Activated CD4-positive, alpha-beta memory T cell treated with anti-CD3 and anti-CD28 coated beads for 36 hours (primary cell): ENCODE results near the gene TPK1. TPM values are rescaled to one million over a fixed set of nuclear protein-coding genes. Genes with fewer than 3 reads are reported as not detected.
"Not testable (repeated sequence)": the region's sequence is repeated elsewhere in the genome, so short reads cannot be mapped to it uniquely, and the experiment has no call there.

Experiments
- CTCF ChIA-PET: fragments of 350-600 bp; sonication (Branson Sonifier 250); formaldehyde crosslinking; loops from one replicate; lab custom pipeline; 2021; ENCODE audit warnings: antibody characterized with exemption, inconsistent platforms; lab: Charles Lee
- POLR2A ChIA-PET: fragments of 350-600 bp; sonication (Branson Sonifier 250); formaldehyde crosslinking; loops from one replicate; lab custom pipeline; 2021; ENCODE audit warnings: antibody characterized with exemption; lab: Charles Lee
- DNase-seq: peaks from one replicate; pipeline ENCODE4 v3.0.0-alpha.2; 2020
- H3K27ac Mint-ChIP-seq: one replicate; pipeline ENCODE4 v1.8.0; 2021; ENCODE audit warnings: mixed read lengths
- H3K27me3 Mint-ChIP-seq: one replicate; pipeline ENCODE4 v1.8.0; 2021; ENCODE audit warnings: mixed read lengths
- H3K36me3 Mint-ChIP-seq: one replicate; pipeline ENCODE4 v1.8.0; 2021; ENCODE audit warnings: mixed read lengths
- H3K4me1 Mint-ChIP-seq: one replicate; pipeline ENCODE4 v1.8.0; 2021; ENCODE audit warnings: low read depth, mixed read lengths
- H3K4me3 Mint-ChIP-seq: one replicate; pipeline ENCODE4 v1.8.0; 2021; ENCODE audit warnings: mild to moderate bottlenecking, mixed read lengths
- H3K9me3 Mint-ChIP-seq: one replicate; pipeline ENCODE4 v1.8.0; 2021; ENCODE audit warnings: mixed read lengths
- intact Hi-C: fragments of 100-400 bp; cut with micrococcal nuclease; formaldehyde crosslinking; loops from one replicate; pipeline ENCODE4 v1.15.1; 2023
- total RNA-seq, 2 experiments: library from RNA; stranded (reverse); gene quantifications; one replicate each; pipeline ENCODE4 v1.2.3, GENCODE V29; 2021

The TPK1 gene
- total RNA-seq, 2 experiments from 2014 or later: 19.1 to 26.0 TPM

DNA sequence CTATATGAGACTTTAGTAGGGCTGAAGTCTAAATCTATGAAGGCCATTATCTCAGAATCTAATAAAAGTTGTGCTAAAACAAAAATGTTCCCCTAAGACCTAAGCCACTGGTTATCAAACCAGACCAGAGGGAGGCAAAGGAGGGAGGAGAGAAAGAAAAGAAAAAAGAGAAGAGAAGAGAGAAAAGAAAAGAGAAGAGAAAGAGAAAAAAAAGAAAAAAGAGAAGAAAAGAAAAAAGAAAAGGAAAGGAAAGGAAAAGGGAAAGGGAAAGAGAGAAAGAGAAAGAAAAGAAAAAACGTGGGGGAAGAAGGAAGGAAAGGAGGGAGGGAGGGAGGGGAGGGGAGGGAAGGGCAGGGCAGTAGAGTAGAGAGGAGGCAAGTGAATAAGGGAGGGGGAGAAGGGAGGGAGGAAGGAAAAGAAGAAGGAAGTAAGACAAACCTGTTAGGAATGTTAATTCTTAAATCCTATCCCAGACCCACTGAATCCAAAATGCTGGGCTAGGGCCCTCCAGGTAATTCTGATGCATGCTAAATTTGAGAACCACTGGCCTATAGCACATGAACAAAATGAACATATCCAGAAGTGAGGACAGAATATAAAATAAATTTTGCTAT lies 98.9 kb downstream of the TPK1 start:
- Mint-ChIP-seq H3K9me3 (no peaks in the 10 kb centered on the region), H3K27me3 (no peaks in the 10 kb centered on the region), H3K36me3 (peaks cover 3% of the 10 kb centered on the region), H3K4me3 (no peak overlapping the region), H3K4me1 (no peaks in the 10 kb centered on the region), H3K27ac (no peak overlapping the region)
- CTCF ChIA-PET: interaction anchor here (0.7 kb wide), 1 partner anchor 98 kb away, joined by 5 read pairs; the partner anchor contains the start of gene TPK1
- intact Hi-C loops: no loop called here
- DNase-seq: no peak
- POLR2A ChIA-PET: no interaction called here

DNA sequence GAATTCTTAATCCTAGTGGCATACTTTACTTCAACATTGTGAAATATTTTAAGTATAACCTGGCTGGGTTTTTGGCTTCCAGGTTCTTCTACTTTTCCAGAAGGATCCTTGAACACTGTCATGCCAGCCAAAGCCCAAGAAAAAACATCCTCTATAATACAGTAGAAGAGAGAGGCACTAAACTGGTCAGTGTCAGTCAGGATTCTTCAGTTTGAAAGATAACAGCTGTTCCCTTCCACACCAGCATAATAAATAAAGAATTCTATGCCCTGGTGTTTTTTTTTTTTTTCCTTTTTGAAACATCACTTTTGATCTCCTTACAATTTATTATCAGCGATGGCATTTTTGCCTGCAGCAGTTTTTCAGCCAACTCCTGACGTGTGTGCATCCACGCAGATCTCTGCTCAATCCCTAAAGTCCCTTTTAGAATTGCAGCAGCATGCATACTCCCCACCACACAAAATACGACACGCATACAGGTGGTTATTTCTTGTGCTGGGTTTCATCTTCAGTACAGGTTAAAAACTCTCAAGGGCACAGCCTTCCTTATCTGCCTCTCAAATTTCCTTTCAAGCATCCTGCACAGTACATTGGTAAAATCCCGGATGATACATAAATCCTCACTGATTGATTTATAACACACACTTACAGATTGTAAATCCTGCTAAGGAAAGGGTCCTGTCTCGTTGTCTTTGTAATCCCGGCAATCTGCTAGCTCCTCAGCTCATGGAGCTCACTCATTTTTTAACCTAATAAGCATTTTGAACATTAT lies 100.2 kb downstream of the TPK1 start:
- H3K4me3 Mint-ChIP-seq: no peak overlapping the region
- ChIA-PET CTCF (interaction anchor here (0.7 to 1.1 kb wide), 2 partner anchors 52 to 100 kb away, joined by 3 to 5 read pairs; partner anchors contain the start of gene TPK1), POLR2A (no interaction called here)
- H3K9me3 Mint-ChIP-seq: no peaks in the 10 kb centered on the region
- H3K27ac Mint-ChIP-seq: no peak overlapping the region
- H3K4me1 Mint-ChIP-seq: no peaks in the 10 kb centered on the region
- H3K36me3 Mint-ChIP-seq: peaks cover 3% of the 10 kb centered on the region
- H3K27me3 Mint-ChIP-seq: no peaks in the 10 kb centered on the region
- intact Hi-C loops: no loop called here
- no peak for DNase-seq

DNA sequence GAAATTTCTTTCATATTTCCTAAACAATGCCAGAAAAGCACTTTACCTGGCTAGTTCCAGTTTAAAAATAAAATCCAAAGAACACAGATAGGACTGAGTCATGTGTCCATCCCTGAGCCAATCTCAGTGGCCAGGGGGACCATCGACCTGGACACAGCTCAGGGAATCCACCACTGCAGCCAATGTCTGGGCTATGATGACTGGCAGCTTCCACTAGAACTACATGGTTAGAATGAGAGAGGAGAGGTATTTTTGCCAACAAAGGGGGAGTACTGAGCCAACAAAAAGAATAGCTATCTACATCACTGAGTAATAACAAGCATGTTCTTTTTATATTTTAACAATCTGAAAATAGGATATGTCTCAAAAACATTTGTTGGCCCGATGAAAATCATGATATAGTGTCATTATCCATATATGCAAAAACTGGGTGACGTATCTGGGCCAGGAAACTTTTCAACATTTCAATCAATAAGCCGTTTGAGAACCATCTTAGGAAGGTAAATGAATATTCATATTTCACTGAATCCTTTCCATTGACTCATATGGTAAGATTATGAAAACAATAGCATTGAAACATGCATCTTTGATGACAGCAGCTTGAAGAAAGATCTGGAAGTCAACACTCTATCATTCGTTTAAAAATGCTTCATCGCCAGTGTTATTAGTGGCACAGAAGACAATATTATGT lies 104.0 kb downstream of the TPK1 start:
- CTCF ChIA-PET: no interaction called here
- no peak overlapping the region for H3K27ac Mint-ChIP-seq
- H3K9me3 Mint-ChIP-seq: no peaks in the 10 kb centered on the region
- H3K27me3 Mint-ChIP-seq: no peaks in the 10 kb centered on the region
- H3K4me1 Mint-ChIP-seq: no peaks in the 10 kb centered on the region
- intact Hi-C loops: no loop called here
- POLR2A ChIA-PET: no interaction called here
- no peak for DNase-seq
- H3K4me3 Mint-ChIP-seq: no peak overlapping the region
- peaks cover 8% of the 10 kb centered on the region for H3K36me3 Mint-ChIP-seq

DNA sequence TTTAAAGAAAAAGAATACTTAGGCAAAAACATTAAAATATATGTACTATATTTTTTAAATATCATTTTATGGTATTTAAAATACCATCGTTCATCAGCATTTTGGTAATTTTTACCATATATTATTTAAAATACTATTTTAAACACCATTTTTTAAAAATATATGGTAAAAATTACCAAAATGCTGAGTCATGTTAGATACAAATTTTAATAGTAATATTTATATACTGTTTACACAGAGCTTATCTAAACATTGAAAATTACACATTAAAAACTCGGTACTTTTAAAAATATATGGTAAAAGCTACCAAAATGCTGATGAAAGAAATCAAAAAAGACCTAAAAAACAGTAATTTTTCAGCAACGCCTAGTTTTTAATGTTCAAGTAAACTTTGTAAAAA lies 105.6 kb downstream of the TPK1 start:
- no peak for DNase-seq
- Mint-ChIP-seq H3K36me3 (peaks cover 8% of the 10 kb centered on the region), H3K27ac (no peak overlapping the region), H3K27me3 (no peaks in the 10 kb centered on the region), H3K9me3 (no peaks in the 10 kb centered on the region), H3K4me3 (no peak overlapping the region), H3K4me1 (peaks cover under 1% of the 10 kb centered on the region)
- POLR2A ChIA-PET: no interaction called here
- CTCF ChIA-PET: interaction anchor here (0.8 kb wide), 1 partner anchor 9 kb away, joined by 3 read pairs; no protein-coding TSS in a partner anchor
- intact Hi-C loops: no loop called here

DNA sequence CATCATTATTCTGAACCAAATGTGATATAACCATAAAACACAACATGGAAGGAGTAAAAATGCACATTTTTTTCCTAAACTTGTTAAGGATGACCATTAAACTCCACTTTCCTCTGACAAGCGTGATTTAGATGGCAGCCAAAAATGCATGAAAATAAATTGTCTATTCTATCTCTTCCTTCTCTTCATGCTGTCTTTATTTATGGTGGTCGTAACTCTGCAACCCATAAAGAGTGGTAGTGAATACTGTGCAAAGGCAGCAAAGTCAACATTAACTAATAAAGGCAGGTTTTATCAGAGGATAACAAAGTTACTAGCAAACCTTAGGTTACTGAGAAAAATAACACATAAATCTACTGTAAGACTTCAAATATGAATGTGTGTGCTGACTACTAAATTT lies 106.6 kb downstream of the TPK1 start:
- H3K36me3 Mint-ChIP-seq: peaks cover 8% of the 10 kb centered on the region
- CTCF ChIA-PET: interaction anchor here (0.8 kb wide), 1 partner anchor 10 kb away, joined by 3 read pairs; no protein-coding TSS in a partner anchor
- POLR2A ChIA-PET: no interaction called here
- intact Hi-C loops: no loop called here
- no peaks in the 10 kb centered on the region for H3K27me3 Mint-ChIP-seq
- H3K9me3 Mint-ChIP-seq: no peaks in the 10 kb centered on the region
- DNase-seq: no peak
- no peak overlapping the region for H3K4me3 Mint-ChIP-seq
- H3K27ac Mint-ChIP-seq: no peak overlapping the region
- peaks cover 2% of the 10 kb centered on the region for H3K4me1 Mint-ChIP-seq

DNA sequence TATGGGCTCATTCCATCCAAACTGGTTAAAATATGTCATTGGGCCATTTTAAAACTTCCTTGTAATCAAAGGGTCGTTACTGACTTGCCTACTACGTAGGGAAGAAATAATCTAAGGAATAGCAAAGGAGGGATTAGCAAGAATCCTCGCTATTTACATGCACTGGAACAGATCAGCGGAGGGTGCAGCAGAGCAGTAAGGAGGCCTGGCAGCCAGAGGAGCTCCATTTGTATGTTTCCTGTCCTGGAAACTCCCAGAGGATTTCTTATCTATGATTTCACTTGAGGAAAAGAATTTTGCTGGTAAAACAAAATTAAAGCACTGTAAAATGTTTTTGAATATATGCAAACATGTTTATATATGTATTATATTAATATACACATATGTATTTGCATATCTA lies 107.3 kb downstream of the TPK1 start:
- Mint-ChIP-seq H3K4me3 (no peak overlapping the region), H3K9me3 (no peaks in the 10 kb centered on the region), H3K4me1 (peaks cover 2% of the 10 kb centered on the region), H3K27me3 (no peaks in the 10 kb centered on the region), H3K27ac (no peak overlapping the region), H3K36me3 (peaks cover 8% of the 10 kb centered on the region)
- intact Hi-C loops: no loop called here
- no peak for DNase-seq
- ChIA-PET CTCF (no interaction called here), POLR2A (no interaction called here)

DNA sequence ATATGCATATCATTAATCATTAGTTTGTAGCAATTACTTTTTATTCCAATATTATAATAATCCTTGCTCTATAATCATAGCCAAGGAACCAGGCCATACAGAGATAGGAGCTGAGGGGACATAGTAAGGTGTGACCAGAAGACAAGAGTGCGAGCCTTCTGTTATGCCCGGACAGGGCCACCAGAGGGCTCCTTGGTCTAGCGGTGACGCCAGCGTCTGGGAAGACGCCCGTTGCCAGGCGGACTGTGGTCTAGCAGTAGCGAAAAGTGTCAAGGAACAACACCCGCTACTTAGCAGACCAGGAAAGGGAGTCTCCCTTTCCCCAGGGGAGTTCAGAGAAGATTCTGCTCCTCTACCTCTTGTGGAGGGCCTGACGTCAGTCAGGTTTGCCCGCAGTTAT lies 109.0 kb downstream of the TPK1 start:
- H3K9me3 Mint-ChIP-seq, H3K4me3 Mint-ChIP-seq, H3K27me3 Mint-ChIP-seq, intact Hi-C loops, H3K4me1 Mint-ChIP-seq, H3K36me3 Mint-ChIP-seq, POLR2A ChIA-PET, CTCF ChIA-PET, DNase-seq, H3K27ac Mint-ChIP-seq: not testable (repeated sequence)

DNA sequence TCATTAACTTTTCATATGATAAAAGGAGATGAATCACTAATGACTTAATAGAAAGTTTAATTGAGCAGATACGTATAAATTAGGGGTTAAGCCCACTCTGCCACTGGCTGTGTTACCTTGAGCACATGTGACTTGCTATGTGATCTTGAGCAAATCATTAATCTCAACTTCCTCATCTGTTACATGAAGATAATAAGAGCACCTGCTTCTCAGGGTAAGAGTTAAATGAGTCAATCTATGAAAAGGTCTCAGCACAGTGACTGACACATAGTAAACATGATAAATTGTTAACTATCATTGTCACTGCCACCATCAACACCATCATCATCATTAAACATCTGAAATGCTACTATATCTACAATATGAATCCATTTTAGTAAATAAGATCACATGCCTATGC lies 110.8 kb downstream of the TPK1 start:
- Mint-ChIP-seq H3K4me3 (no peak overlapping the region), H3K27ac (no peak overlapping the region), H3K36me3 (peaks cover 9% of the 10 kb centered on the region), H3K4me1 (peaks cover 4% of the 10 kb centered on the region), H3K27me3 (no peaks in the 10 kb centered on the region), H3K9me3 (no peaks in the 10 kb centered on the region)
- intact Hi-C loops: no loop called here
- ChIA-PET CTCF (no interaction called here), POLR2A (no interaction called here)
- no peak for DNase-seq

DNA sequence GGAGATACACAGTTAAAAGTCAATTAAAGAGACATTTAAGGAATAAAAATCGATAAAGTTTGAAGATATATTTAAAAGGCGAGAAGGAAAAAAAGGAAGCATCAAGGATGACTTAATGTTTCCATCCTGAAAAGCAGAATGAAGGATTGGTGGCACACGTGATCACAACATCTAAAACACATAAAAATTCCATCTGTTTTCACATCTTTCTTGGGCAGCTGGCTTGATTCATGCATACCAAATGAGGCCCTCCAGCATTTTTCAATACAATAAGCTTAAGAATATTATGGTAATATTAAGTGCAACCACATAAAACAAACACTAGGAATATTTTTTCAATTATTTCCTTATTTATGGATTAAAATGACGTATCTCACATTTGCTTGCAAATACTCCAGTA lies 112.6 kb downstream of the TPK1 start:
- H3K9me3 Mint-ChIP-seq: no peaks in the 10 kb centered on the region
- POLR2A ChIA-PET: no interaction called here
- peaks cover 15% of the 10 kb centered on the region for H3K36me3 Mint-ChIP-seq
- CTCF ChIA-PET: no interaction called here
- intact Hi-C loops: no loop called here
- H3K4me1 Mint-ChIP-seq: peaks cover 4% of the 10 kb centered on the region
- DNase-seq: no peak
- H3K27me3 Mint-ChIP-seq: no peaks in the 10 kb centered on the region
- no peak overlapping the region for H3K27ac Mint-ChIP-seq
- no peak overlapping the region for H3K4me3 Mint-ChIP-seq

DNA sequence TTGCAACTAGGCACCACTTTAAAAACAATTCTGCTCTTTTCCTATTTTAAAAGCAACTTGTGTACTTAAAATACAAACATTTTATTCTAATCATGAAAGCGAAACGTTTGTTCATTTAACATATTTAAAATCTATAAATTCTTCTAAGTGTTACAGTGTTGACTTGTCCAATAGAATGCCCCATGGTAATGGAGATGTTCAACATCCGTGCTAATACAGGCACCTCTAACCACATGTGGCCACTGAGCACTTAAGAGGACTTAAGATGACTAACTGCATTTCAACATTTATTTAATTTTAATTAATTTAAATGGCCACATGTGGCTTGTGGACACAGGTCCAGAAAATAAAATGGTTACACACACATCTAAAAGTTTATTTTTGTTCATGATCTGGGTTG lies 115.1 kb downstream of the TPK1 start:
- H3K27ac Mint-ChIP-seq: no peak overlapping the region
- intact Hi-C loops: no loop called here
- H3K27me3 Mint-ChIP-seq: no peaks in the 10 kb centered on the region
- POLR2A ChIA-PET: no interaction called here
- CTCF ChIA-PET: no interaction called here
- no peak for DNase-seq
- H3K4me3 Mint-ChIP-seq: no peak overlapping the region
- no peaks in the 10 kb centered on the region for H3K9me3 Mint-ChIP-seq
- H3K4me1 Mint-ChIP-seq: peaks cover 4% of the 10 kb centered on the region
- peaks cover 10% of the 10 kb centered on the region for H3K36me3 Mint-ChIP-seq

DNA sequence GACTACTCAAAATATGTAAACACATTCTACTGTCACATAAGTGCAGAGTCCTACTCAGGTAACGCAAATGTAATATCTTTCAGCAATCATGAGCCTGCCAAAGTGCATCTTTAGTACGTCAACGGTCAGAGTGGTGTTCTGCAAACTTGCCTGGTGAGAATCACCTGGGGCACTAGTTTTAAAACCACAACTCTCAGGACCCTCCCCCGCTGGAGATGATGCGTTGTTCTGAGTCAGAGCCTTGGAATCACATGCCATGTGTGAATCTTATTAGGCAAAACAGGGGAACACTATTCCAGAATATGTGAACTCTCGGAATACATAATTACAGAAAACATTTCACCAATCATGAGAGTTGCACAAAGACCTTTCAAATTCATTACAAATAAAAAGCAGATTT lies 115.7 kb downstream of the TPK1 start:
- no peak for DNase-seq
- Mint-ChIP-seq H3K36me3 (peaks cover 10% of the 10 kb centered on the region), H3K9me3 (no peaks in the 10 kb centered on the region), H3K4me3 (no peak overlapping the region), H3K4me1 (peaks cover 4% of the 10 kb centered on the region), H3K27ac (no peak overlapping the region), H3K27me3 (no peaks in the 10 kb centered on the region)
- intact Hi-C loops: no loop called here
- ChIA-PET CTCF (no interaction called here), POLR2A (no interaction called here)

DNA sequence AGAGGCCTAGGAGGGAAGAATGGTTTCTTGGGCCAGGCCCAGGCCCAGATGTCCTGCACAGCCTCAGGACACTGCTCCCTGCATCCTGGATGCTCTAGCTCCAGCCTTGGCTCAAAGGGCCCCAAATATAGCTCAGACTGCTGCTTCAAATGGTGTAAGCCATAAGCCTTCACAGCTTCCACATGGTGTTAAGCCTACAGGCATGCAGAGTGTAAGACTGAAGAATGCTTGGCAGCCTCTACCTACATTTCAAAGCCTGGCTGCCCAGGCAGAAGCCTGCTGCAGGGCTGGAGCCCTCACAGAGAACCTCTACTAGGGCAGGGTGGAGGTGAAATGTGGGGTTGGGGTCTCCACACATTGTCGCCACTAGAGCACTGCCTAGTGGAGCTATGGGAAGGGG lies 118.1 kb downstream of the TPK1 start:
- POLR2A ChIA-PET: no interaction called here
- Mint-ChIP-seq H3K36me3 (peaks cover 10% of the 10 kb centered on the region), H3K27me3 (no peaks in the 10 kb centered on the region), H3K27ac (no peak overlapping the region), H3K4me3 (no peak overlapping the region), H3K9me3 (no peaks in the 10 kb centered on the region), H3K4me1 (peaks cover 12% of the 10 kb centered on the region)
- no peak for DNase-seq
- CTCF ChIA-PET: no interaction called here
- intact Hi-C loops: no loop called here
